Measurements from ENCODE around the gene KRT32.

GRCh38 chr17:41452281-41452680 lies 14.9 kb downstream of the KRT32 start:
- no peak for TF ChIP-seq CTCF (IDR thresholded peaks at IDR 0.05; ENCODE audit: low read depth, low read length, poor library complexity, severe bottlenecking)
- TF ChIP-seq EZH2phosphoT487 (IDR thresholded peaks at IDR 0.05; ENCODE audit: borderline replicate concordance, low read length), result no peak
